Measurements from ENCODE around the gene S1PR4. TPM values are rescaled to one million over a fixed set of nuclear protein-coding genes. Genes with fewer than 3 reads are reported as not detected.

S1PR4 gene
- total and polyA plus RNA-seq, 4 donors = 7.3 to 40.5 (median 16.8) TPM

DNA sequence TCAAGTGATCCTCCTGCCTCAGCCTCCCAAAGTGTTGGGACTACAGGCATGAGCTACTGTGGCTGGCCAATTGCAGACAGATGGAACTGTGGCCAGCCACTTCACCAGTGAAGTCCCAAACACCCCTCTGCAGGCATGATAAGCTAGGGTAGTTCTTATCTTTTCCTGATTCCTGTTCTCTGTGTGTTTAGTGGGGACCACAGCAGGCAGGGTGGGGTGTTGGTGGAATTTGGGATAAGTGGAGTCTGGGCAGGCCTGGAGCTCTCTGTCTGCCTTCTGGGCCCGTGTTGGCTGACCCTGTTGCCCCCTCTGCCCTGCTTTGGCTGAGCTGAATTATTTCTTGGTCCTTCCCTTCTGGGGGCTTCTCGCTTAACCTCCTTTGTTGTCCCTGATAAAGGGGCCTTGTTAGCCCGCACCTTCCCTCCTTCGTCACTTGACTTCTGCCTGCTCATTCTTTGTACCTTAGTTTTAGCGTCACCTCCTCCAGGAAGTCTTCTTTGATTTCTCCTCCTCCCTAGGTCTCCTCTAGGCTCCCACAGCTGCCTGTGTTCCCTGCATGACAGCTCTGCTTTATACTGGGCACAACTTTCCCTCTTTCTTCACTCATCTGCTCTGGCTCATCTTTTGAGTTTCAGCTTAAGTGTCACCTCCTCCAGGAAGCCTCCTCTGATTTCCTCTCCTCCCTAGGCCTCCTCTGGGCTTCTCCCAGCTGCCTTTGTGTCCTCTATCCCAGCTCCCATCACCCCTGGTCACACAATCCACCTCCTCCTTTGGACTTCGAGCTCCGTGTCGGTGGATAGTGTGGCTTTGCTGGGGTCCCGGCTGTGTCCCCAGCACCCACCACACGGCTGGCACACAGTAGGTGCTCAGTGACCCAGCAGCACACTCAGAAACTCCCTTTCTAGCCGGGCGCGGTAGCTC lies 5.4 kb downstream of the S1PR4 start:
- Histone ChIP-seq H3K4me1 (ENCODE audit: control insufficient read depth in 5 of 5, insufficient read depth in 5 of 5, low read length in 5 of 5) (peaks cover 0 to 29% (median 4%) of the 10 kb centered on the region in 5 donors), H3K27ac (ENCODE audit: low read depth in 1 of 2, low read length in 1 of 2) (no peak overlapping the region), H3K4me3 (no peak overlapping the region), H3K27me3 (ENCODE audit: control insufficient read depth in 3 of 3, insufficient read depth in 3 of 3, low read length in 2 of 3) (no peaks in the 10 kb centered on the region), H3K36me3 (ENCODE audit: control insufficient read depth in 4 of 4, insufficient read depth in 4 of 4, low read length in 4 of 4) (peaks cover 0 to 4% (median 0%) of the 10 kb centered on the region in 4 donors), H3K9ac (ENCODE audit: insufficient read depth in 1 of 2, low read length in 2 of 2) (no peak overlapping the region), H3K9me3 (ENCODE audit: control insufficient read depth in 4 of 4, insufficient read depth in 3 of 4, low read length in 3 of 4) (no peaks in the 10 kb centered on the region)
- 73 to 81% methylated on average over 13 of the region's 13 CpGs for WGBS, 2 donors
- DNase-seq (no peak), ATAC-seq (ENCODE audit: insufficient read depth, low FRiP score) (no peak)
- TF ChIP-seq, protein P1, sequence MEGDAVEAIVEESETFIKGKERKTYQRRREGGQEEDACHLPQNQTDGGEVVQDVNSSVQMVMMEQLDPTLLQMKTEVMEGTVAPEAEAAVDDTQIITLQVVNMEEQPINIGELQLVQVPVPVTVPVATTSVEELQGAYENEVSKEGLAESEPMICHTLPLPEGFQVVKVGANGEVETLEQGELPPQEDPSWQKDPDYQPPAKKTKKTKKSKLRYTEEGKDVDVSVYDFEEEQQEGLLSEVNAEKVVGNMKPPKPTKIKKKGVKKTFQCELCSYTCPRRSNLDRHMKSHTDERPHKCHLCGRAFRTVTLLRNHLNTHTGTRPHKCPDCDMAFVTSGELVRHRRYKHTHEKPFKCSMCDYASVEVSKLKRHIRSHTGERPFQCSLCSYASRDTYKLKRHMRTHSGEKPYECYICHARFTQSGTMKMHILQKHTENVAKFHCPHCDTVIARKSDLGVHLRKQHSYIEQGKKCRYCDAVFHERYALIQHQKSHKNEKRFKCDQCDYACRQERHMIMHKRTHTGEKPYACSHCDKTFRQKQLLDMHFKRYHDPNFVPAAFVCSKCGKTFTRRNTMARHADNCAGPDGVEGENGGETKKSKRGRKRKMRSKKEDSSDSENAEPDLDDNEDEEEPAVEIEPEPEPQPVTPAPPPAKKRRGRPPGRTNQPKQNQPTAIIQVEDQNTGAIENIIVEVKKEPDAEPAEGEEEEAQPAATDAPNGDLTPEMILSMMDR (IDR thresholded peaks at IDR 0.05; ENCODE audit: control extremely low read depth, extremely low read depth) = no peak

DNA sequence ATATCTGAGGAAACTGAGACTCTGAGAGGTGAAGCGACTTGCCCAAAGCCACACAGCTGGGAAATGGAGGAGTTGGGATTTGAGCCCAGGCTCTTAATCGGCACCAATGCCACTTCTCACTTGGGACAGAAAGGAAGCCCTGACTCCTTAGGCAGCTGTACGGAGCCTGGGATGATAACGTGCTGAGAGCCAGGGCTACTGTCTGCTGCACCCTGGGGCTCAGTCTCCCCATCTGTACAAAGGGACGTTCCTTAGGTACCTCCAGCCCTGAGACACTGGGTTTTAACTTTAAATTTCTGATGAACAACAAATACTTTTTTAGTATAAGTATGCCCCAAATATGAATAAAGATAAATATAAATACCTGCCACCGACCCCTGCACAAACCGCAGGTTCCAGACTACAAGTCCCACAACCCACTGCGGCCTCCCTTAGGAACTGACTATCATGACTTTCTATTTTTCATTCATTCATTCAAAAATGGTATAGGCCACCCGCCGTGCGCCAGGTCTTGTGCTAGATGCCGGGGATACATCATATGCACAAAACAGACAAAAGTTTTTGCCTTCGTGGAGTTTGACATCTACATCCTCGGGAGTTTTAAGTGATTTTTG lies 6.4 kb downstream of the S1PR4 start:
- TF ChIP-seq, protein P1 (IDR thresholded peaks at IDR 0.05; ENCODE audit: control extremely low read depth, extremely low read depth) = no peak
- H3K9ac ChIP-seq (ENCODE audit: insufficient read depth in 1 of 2, low read length in 2 of 2) = no peak overlapping the region
- no peak for ATAC-seq (ENCODE audit: insufficient read depth, low FRiP score)
- H3K4me1 ChIP-seq (ENCODE audit: control insufficient read depth in 5 of 5, insufficient read depth in 5 of 5, low read length in 5 of 5) = peaks cover 0 to 24% (median 4%) of the 10 kb centered on the region in 5 donors
- no peak for DNase-seq
- no peaks in the 10 kb centered on the region for H3K9me3 ChIP-seq (ENCODE audit: control insufficient read depth in 4 of 4, insufficient read depth in 3 of 4, low read length in 3 of 4)
- 19 to 24% methylated on average over 14 of the region's 14 CpGs for WGBS, 2 donors
- H3K27me3 ChIP-seq (ENCODE audit: control insufficient read depth in 3 of 3, insufficient read depth in 3 of 3, low read length in 2 of 3) = no peaks in the 10 kb centered on the region
- H3K4me3 ChIP-seq = no peak overlapping the region
- H3K27ac ChIP-seq (ENCODE audit: low read depth in 1 of 2, low read length in 1 of 2) = peak overlapping the region in 1 of 2 donors; percentile 24
- H3K36me3 ChIP-seq (ENCODE audit: control insufficient read depth in 4 of 4, insufficient read depth in 4 of 4, low read length in 4 of 4) = peaks cover 0 to 4% (median 0%) of the 10 kb centered on the region in 4 donors

DNA sequence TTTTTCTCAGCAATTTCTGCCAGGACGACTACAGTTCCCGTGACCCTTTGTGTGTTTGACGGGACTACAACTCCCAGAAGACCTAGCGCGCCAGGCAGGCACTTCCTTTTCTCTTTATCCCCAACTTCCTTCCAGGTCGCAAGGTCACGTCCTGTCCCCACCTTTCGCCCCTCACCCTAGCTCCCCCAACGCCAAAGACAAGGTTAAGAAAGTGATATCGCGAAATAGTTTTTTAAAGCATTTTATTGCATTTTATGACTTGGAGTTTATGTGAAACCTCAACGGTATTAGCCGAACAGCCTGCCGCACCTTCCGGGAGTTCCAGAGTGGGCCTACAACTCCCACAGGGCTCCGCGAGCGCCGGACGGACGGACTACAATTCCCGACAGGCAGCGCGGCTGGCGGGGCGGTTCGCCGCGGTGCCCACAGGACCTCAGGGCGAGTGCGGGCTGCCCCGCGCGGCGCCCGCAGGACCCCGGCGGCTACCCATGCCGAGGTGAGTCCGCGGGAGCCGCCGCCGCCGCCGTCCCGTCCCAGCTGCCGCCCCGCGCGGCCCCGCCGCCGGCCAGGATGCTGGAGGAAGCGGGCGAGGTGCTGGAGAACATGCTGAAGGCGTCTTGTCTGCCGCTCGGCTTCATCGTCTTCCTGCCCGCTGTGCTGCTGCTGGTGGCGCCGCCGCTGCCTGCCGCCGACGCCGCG lies 7.0 kb downstream of the S1PR4 start, which contains the start of gene NCLN:
Gene NCLN, plus strand, starts transcription at position 470 of the 699 bp plus-strand sequence. Its CDS starts 101 bp downstream, at position 571.
- DNase-seq (peak; percentile 96 to 97 (median 97)), ATAC-seq (ENCODE audit: insufficient read depth, low FRiP score) (peak; percentile 97)
- peaks cover 0 to 22% (median 4%) of the 10 kb centered on the region in 5 donors for H3K4me1 ChIP-seq (ENCODE audit: control insufficient read depth in 5 of 5, insufficient read depth in 5 of 5, low read length in 5 of 5)
- H3K27ac ChIP-seq (ENCODE audit: low read depth in 1 of 2, low read length in 1 of 2) = peak within 1 kb of the TSS; percentile 61 to 76
- H3K4me3 ChIP-seq = peak within 1 kb of the TSS; percentile 93
- 0% methylated on average over 58 to 69 of the region's 69 CpGs for WGBS, 2 donors
- H3K27me3 ChIP-seq (ENCODE audit: control insufficient read depth in 3 of 3, insufficient read depth in 3 of 3, low read length in 2 of 3) = no peaks in the 10 kb centered on the region
- peak within 1 kb of the TSS; percentile 37 to 65 for H3K9ac ChIP-seq (ENCODE audit: insufficient read depth in 1 of 2, low read length in 2 of 2)
- H3K36me3 ChIP-seq (ENCODE audit: control insufficient read depth in 4 of 4, insufficient read depth in 4 of 4, low read length in 4 of 4) = peaks cover 0 to 8% (median 0%) of the 10 kb centered on the region in 4 donors
- TF ChIP-seq, protein P1 (IDR thresholded peaks at IDR 0.05; ENCODE audit: control extremely low read depth, extremely low read depth) = no peak
- no peaks in the 10 kb centered on the region for H3K9me3 ChIP-seq (ENCODE audit: control insufficient read depth in 4 of 4, insufficient read depth in 3 of 4, low read length in 3 of 4)

All from lung (tissue), 12 donors.